Testis (tissue), 2 donors: ENCODE results near the gene PXDN.

Experiments
- POLR2A ChIP-seq: fragments of 450-650 bp; IDR thresholded peaks from one replicate; pipeline ENCODE4 v1.6.1; 2017; ENCODE audit warnings: antibody characterized with exemption, mild to moderate bottlenecking, moderate library complexity
- TF ChIP-seq, protein P1 (sequence below), 3 experiments: fragments of 450-650 bp in 2 of 3; fragments of 200-600 bp in 1 of 3; sonication (generic) in 1 of 3; IDR thresholded peaks; one replicate each; pipeline ENCODE4 v1.5.1; 2016 to 2019; ENCODE audit warnings: antibody characterized with exemption in 3 of 3, mild to moderate bottlenecking in 2 of 3, moderate library complexity in 1 of 3

DNA sequence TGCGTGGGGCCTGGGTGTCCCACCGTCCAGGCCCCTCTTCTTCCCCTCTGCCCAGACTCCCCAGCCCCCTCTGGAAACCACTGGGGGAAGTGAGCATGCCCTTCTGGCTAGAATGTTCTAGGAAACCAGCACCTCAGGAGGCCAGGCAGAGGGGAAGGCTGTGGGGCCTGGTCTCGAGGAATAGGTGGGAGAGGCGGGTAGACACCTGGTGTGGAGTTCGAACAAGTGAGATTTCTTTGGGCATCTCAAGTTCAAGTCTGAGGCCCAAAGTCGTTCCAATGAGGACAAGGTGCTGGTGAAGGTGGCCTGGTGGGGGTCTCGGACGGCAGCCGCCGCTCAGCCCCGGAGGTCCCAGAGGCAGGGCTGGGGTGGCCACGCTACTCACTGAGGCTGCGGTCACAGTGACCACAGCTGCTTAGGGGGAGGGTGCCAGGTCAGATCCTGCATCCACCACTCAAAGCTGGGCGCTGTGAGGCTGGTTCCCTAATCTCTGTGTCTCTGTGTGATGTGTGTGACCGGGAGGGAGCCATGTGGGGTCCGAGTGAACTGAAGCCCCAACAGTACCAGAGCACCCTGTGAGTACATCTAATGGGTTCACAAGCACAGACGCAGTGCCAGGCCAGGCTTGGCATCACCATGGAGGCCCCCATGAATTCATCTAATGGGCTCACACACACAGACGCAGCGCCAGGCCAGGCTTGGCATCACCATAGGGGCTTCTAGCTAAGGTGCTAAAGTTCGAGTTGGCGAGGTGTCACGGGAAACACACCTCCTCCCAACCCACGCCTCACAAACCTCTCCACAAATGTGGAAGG is 26.5 kb upstream of the PXDN start:
- TF ChIP-seq, protein P1, sequence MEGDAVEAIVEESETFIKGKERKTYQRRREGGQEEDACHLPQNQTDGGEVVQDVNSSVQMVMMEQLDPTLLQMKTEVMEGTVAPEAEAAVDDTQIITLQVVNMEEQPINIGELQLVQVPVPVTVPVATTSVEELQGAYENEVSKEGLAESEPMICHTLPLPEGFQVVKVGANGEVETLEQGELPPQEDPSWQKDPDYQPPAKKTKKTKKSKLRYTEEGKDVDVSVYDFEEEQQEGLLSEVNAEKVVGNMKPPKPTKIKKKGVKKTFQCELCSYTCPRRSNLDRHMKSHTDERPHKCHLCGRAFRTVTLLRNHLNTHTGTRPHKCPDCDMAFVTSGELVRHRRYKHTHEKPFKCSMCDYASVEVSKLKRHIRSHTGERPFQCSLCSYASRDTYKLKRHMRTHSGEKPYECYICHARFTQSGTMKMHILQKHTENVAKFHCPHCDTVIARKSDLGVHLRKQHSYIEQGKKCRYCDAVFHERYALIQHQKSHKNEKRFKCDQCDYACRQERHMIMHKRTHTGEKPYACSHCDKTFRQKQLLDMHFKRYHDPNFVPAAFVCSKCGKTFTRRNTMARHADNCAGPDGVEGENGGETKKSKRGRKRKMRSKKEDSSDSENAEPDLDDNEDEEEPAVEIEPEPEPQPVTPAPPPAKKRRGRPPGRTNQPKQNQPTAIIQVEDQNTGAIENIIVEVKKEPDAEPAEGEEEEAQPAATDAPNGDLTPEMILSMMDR (IDR thresholded peaks at IDR 0.05) = no peak
- no peak for TF ChIP-seq POLR2A
